Activated CD4-positive, alpha-beta T cell treated with anti-CD3 and anti-CD28 coated beads, Interleukin-2, amount 10 ng/mL, durations not matched to agents 24 days and 14 days (primary cell): ENCODE results near the gene HTT. TPM values are rescaled to one million over a fixed set of nuclear protein-coding genes. Genes with fewer than 3 reads are reported as not detected.

Experiments
- DNase-seq: peaks from one replicate; pipeline ENCODE4 v3.0.0; 2022
- H3K27ac Mint-ChIP-seq: one replicate; pipeline ENCODE4 v1.8.0; 2022; ENCODE audit warnings: mild to moderate bottlenecking, mixed read lengths
- H3K27me3 Mint-ChIP-seq: one replicate; pipeline ENCODE4 v1.8.0; 2022; ENCODE audit warnings: mixed read lengths
- H3K36me3 Mint-ChIP-seq: one replicate; pipeline ENCODE4 v1.8.0; 2022; ENCODE audit warnings: low read depth, mild to moderate bottlenecking, mixed read lengths
- H3K4me1 Mint-ChIP-seq: one replicate; pipeline ENCODE4 v1.8.0; 2021; ENCODE audit warnings: mixed read lengths
- H3K4me3 Mint-ChIP-seq: one replicate; pipeline ENCODE4 v1.8.0; 2022; ENCODE audit warnings: mild to moderate bottlenecking, moderate library complexity, mixed read lengths
- H3K9me3 Mint-ChIP-seq: one replicate; pipeline ENCODE4 v1.8.0; 2021; ENCODE audit warnings: mixed read lengths
- intact Hi-C: fragments of 100-400 bp; cut with micrococcal nuclease; formaldehyde crosslinking; loops from one replicate; pipeline ENCODE4 v1.15.1; 2023
- total RNA-seq: library from RNA; stranded (reverse); gene quantifications from 2 replicates; pipeline ENCODE4 v1.2.3, GENCODE V29; 2022

HTT gene
- total RNA-seq, 1 donor from 2014 or later: 70.6 TPM

DNA sequence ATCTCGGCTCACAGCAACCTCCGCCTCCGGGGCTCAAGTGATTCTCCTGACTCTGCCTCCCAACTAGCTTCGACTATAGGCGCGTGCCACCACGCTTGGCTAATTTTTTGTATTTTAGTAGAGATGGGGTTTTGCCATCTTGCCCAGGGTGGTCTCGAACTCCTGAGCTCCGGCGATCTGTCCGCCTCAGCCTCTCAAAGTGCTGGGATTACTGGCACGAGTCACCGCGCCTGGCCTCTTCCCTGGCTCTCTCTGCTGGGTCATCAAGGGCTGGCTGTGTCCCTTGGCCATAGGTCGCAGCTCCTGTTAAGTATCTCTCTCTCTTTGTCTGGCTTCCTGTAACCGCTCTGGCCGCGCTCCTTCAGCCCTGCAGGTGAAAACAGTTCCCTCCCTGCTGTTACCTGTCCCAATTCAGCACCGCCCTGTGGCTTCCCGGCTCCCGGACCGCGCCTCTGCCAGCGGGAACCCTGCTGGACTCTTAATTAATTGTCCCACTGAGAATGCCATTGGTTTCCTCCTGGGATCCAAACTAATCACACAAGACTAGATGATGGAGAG, 217.0 kb downstream of the HTT start:
- Mint-ChIP-seq H3K36me3 (no peaks in the 10 kb centered on the region), H3K27ac (peak overlapping the region; percentile 77), H3K4me1 (peaks cover 13% of the 10 kb centered on the region), H3K9me3 (no peaks in the 10 kb centered on the region), H3K4me3 (peak overlapping the region; percentile 91), H3K27me3 (peaks cover 57% of the 10 kb centered on the region)
- no peak for DNase-seq
- intact Hi-C loops: loop anchor here (5.0 to 10.0 kb wide), 2 partner anchors 187 to 241 kb away; partner anchors contain the start of gene LRPAP1

DNA sequence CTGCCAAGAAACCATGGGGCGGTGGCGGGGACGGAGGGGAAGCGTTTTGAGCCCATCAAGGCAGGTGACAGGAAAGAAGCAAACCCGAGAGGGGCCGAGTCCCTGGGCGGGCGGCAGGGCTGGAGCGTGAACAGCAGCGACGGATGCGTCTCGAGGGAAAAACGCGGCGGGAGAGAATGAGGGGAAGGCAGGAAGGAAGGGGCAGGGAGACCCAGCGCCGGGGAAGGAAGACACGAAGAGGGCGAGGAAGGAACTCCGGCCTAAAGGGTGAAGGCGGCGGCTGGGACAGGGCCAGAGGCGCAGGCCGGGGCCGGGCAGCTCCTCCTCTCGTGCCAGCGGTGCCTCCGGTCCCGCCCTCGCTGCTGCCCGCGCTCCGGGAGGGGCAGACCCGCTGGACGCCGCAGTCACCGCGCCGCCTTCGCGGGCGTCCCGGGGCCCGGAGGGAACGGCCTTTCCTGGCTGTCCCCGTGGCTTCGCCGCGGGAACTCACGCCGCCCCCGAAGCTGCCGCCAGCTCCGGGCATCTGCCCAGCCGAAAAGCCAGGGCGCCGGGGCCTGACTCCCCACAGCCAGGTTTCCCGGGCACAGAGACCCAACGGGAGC, 217.6 kb downstream of the HTT start:
- no peaks in the 10 kb centered on the region for H3K36me3 Mint-ChIP-seq
- peaks cover 58% of the 10 kb centered on the region for H3K27me3 Mint-ChIP-seq
- intact Hi-C loops: loop anchor here (1.0 to 10.0 kb wide), 4 partner anchors 89 to 240 kb away; partner anchors contain the start of genes HTT, HTT-AS and LRPAP1
- peak; percentile 81 for DNase-seq
- peak overlapping the region; percentile 77 for H3K27ac Mint-ChIP-seq
- no peaks in the 10 kb centered on the region for H3K9me3 Mint-ChIP-seq
- H3K4me3 Mint-ChIP-seq: peak overlapping the region; percentile 91
- peaks cover 13% of the 10 kb centered on the region for H3K4me1 Mint-ChIP-seq

DNA sequence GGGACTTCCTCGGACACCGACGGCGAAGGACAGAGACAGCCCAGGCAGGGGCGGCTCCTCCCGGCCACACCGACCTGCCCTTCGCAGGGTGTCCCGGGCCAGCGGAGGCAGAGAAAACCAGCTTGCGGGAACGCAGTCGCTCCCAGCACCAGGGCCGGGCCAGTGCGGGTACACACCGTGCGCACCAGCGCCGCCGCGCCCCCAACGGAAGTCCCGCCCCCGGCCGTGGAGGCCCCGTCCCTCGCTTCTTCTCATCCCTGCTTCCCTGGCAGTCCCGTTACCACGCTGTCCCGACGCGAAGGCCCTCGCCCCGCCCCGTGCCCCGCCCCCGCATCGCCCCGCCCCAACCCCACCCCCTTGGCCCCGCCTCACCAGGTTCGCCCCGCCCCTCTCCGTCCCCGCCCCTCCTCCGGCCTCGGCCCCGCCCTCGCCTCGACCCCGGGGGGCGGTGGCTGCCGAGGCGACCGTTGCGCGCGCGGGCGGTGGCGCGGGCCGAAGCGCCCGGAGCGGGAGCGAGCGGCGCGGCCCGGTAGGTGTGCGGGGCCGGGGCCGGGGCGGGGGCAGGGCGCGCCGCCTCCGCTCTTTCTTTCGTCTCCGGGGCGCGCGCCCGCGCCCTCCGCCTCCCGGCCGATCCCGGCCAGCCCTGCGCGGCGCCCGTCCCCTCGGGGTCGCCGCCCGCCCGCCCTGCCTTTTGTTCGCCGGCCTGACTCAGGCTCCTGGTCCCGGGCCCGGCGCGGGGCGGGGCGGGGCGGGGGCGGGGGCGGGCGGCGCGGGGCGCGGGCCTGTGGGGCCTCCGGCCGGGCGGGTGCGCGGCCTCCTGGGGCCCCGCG, 218.3 kb downstream of the HTT start, which contains the start of gene RGS12:
Gene RGS12 (plus strand): TSS at position 451 of the 830 bp plus-strand sequence. CDS start 23,150 bp downstream, outside the sequence.
- Mint-ChIP-seq H3K27ac (peak within 1 kb of the TSS; percentile 77), H3K27me3 (peaks cover 64% of the 10 kb centered on the region), H3K4me3 (peak within 1 kb of the TSS; percentile 91), H3K9me3 (no peaks in the 10 kb centered on the region), H3K4me1 (peaks cover 13% of the 10 kb centered on the region), H3K36me3 (no peaks in the 10 kb centered on the region)
- DNase-seq: peak; percentile 95
- intact Hi-C loops: loop anchor here (1.0 to 10.0 kb wide), 4 partner anchors 90 to 240 kb away; partner anchors contain the start of genes HTT, HTT-AS and LRPAP1

Other genes starting within 250 kb of the HTT start
- gene ADD1, start 230.8 kb upstream of the HTT start, total RNA-seq: 187 and 198 TPM in 2 replicates
- gene NOP14, start 111.3 kb upstream of the HTT start, total RNA-seq: 132 and 141 TPM in 2 replicates
- gene GRK4, start 111.1 kb upstream of the HTT start, total RNA-seq: 4.6 and 5.3 TPM in 2 replicates
- not detected in 2 replicates for gene HTT-AS, start 143 bp upstream of the HTT start, total RNA-seq
- gene MSANTD1, start 174.5 kb downstream of the HTT start, total RNA-seq: 0.62 and 0.70 TPM in 2 replicates
- gene RGS12, start 218.3 kb downstream of the HTT start, total RNA-seq: 3.3 and 3.7 TPM in 2 replicates